Stimulated activated CD8-positive, alpha-beta memory T cell treated with anti-CD3 and anti-CD28 coated beads, Interleukin-7, amount 100 ng/mL, for 48 hours (primary cell): Measurements from ENCODE around the gene LHX6.

Source experiments
- DNase-seq, 2 donors: peaks; one replicate each; pipeline ENCODE4 v3.0.0-alpha.2; 2020; ENCODE audit warnings: low read depth in 1 of 2; ENCODE audit errors: extremely low read depth in 1 of 2

Gene LHX6

DNA sequence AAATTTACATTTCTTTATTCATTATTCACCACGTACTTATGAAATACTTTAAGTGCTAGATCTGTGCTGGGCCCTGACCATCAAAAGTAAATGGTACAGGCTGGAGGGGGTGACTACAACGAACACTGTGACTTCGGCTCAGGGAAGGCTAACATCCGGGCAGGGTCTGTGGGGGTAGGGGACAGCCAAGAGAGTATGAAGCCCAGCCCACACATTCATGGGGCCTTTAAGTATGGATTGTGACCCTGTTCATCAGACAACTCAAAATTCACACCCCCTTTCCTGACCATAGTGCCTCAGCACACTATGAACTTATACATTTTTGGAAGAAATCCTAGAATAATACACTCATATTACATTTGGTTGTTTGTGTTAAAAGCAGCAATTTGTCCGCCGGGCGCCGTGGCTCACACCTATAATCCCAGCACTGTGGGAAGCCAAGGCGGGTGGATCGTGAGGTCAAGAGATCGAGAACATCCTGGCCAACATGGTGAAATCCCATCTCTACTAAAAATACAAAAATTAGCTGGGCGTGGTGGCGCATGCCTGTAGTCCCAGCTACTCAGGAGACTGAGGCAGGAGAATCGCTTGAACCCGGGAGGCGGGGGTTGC lies 35.7 kb downstream of the LHX6 start:
- DNase-seq = no peak

DNA sequence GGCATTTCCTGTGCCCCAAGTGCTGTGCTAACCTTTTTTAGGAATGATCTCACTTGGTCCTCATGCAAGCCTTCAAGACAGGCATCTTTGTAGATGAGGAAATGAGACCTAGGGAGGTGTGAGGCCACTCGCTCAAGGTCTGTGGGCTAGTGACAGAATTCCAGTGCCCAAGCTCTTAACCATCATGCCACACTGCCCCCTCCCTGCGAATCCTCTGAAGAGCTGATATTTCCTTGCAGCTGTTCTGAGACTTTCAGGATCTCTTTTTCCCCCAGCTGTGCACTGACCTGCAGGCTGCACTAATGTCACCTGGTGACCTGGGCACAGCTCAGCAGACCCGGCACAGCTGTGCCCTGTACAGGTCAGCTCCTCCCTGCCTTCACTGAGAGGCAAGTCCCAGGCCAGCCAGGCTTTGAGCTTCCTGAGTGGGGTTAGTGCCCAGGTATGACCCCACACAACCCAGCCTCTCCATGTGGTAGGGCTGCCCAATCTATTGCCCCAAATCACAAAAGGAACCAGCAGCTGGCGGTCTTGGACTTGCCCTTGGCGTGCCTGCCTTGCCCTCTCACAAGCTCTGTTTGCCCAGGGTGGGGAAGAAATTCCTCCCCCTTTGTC lies 36.4 kb downstream of the LHX6 start:
- no peak for DNase-seq

DNA sequence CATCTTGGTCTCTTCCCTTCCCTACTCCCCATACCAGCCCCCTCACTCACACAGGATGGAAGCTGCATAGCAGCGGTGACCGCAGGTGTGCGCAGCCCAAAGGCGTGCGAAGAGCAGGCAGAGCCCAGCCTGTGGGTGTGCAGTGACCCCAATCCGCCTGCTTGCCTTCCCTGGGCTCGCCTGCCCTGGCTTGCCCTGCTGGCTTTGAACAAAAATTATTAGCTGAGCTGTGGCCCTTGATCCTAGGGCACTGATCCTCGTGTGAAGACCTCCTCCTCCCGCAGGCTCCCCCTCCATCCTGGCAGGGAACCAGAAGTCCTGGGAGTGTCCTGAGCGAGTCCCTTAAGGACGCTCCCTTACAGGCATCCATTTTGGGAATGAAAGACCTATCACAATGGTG lies 37.2 kb downstream of the LHX6 start:
- no peak for DNase-seq

DNA sequence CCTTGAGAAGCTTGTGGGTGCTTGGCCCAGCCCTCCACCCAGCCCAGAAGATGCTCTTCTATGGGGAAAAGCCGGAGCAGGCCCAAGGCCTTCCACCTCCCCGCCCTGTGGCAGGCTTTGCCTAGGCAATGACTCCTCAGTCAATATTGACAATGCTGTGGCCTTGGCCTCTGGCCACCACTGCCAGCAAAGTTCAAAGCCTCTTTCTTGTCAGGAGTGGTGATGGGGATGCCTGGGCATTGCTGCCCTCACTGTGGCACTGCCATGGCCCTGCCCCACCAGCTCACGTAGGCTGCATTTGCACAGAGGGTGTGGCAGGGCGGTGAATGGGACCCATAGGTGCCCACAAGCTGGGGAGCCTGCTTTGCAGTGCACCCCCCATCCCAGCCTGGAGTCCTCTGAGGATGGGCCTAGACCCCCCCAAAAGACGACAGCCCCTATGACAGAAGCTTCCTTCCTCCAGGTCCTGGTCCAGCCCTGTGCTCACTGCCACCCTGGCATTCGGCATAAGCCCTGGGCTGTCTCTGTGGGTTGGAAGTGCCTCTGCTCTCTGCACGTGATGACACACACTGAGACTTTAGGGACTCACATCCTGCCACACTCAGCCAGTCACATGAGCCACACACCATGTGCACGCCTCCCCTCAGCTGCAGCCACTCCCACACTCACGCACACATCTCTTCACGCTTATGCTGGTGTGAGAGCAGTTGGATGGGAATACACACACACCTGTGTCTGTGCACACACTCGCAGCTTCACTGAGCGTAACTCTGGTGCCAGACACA lies 38.0 kb downstream of the LHX6 start:
- peak in 1 of 2 donors; percentile 2 for DNase-seq

DNA sequence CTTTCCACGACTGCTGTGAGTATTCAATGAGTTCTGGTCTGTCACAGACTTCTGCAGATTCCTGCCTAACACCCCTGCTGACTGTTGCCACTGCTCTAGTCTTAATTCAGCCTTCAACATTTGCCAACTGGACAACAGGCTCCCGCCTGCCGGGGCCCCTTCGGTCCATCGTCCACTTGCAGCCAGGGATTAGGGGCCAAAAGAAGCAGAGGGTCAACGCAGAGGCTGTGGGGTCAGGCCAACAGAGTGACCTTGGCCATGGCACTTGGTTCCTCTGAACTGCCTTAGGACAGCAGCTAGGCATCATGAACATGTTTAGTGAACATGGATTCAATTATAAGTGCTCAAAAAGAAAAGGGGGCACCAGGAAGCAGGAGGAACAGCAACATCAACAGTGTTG lies 40.4 kb downstream of the LHX6 start:
- no peak for DNase-seq

DNA sequence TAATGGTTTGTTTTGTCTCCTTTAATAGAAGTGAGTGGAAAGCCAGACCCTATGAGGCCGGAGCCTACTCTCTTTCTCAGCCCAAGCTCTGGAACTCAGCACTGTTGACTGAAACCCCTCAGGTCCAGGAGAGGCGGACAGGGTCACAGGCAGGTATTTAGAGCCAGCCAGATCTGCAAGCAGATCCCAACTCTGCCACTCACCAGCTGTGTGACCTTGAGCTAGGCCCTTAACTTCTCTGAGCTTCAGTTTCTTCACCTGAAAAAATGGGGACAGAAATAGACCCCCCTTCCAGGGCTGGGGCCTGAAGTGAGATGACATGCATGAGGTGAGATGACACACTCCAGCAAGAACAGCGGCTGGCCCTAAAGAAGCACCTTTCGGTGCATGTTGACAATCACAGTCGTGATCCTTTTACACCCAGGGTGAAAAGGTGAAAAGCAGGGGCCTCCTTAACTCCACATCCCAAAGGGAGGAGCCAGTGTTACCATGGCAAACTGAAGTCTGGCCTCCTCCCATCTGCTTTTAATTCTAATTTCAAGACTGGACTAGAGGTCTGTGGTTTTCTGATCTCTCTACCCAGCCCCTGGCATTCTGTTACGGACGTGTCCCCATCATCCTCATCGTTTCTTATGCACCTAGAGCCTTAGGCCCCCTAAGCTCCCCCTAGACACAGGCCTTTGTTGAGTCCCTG lies 41.8 kb downstream of the LHX6 start:
- no peak for DNase-seq

DNA sequence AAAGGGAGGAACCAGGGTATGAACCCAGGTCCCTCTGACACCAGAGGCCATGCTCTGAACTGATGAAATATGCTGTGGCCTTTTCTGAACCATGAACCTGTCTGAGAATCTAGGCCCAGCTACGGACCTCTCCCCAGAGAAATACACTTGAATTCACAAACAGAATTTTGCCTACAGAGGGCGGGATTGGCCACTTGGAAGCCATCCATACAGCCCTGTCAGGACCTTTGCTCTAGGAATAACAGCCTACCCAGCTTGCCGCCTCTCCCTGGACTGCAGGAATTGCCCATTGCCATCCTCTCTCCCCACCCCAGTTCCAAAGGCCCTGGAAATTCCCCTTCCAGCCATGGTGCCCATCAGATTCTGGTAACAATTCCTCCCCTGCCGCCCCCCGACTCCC lies 42.5 kb downstream of the LHX6 start:
- no peak for DNase-seq

DNA sequence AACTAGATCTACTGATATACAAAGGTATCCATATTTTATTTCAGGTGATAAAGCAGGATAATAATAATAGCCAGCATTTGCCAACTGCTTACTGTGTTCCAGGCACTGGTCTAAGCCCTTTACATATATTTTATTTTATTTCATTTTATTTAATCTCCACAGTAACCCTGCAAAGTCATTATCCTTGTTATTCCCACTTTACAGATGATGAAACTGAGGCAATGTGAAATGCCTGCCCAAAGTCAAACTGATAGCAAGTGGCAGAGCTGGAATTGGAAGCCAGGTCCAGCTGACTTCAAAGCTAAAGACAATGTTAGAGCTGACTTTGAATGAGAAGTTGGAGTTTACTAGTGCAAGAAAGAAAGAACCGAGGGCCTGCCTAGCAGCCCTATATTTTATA lies 44.2 kb downstream of the LHX6 start:
- no peak for DNase-seq

DNA sequence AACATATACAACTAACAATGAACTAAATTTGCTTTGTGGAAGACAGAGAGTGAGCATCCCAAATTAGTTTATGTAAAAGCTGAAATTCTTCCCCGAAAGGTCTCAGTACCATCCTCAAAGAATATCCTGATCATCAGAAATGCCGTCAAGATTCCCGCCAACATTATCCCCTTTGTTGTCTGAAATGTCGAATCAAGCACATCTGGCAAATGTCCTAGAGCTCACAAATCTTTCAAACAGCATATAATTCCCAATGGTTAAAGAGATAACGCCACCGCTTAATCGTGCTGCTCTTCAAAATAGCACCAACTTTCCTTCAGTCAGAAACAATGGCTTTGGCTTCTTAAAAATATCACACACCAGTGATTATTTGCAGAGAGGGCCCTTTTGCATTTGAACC lies 45.3 kb downstream of the LHX6 start:
- no peak for DNase-seq

DNA sequence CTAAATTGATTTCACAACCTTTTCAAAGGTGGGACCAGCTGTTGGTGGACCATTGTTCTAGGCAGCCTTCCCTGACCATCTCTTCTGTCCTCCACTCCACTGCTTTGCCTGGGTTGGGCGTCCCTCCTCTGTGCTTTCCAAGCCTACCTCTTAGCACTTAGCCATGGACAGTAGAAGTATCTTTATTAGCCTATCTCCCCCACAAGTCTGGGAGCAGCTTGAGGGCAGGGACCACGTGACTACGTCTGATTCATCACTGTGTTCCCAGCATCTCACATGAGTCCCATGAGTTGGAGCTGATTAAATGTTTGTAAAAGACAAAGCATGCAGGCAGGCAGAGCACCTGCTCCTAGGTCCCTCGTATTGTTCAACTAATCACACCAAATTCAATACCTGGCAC lies 48.1 kb downstream of the LHX6 start:
- no peak for DNase-seq

DNA sequence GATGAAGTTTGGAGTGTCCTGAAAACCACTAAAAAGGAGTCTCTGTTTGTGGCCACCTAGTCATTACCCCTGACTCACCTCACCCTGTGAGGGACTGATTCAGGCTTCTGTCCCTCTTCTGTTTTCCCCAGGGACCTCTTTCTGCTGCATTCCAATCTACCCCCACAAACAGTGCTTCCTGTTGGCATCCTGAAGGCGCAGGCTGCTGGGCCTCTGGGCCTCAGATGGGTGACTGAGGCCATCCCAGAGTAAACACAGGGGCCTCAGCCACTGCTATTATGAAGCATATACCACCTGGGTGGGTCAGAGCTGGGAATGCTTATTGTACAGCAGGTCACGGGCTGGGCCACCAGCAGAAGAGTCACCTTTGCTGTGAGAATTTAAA lies 49.1 kb downstream of the LHX6 start:
- DNase-seq = no peak

DNA sequence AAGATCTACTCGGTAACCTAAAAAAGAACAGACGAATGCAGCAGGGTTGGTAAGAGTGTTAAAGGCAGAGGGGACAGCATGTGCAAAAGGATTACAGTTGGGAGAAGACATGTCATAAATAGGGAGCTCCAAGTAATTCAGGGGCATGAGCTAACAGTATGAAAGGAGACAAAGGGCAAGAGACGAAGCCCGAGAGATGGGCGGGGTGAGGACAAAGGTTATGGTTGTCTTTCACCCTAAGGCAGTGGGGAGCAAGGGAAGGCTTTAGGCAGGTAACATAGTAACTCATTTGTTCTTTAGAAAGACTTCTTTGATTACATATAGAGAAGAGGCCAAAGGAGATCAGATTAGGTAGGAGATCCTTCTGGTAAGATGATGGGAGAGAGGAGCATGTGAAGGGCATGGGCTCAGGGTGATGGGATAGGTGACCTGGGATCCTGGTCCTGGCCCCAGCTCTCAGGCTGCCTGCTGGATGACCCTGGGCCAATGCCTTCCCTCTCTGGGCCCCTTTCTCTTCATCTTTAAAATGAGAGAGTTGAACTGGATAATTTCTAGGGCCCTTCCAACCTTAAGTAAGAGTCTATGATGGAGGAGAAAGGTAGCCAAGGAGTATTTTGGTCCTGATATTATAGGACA lies 49.6 kb downstream of the LHX6 start:
- no peak for DNase-seq

DNA sequence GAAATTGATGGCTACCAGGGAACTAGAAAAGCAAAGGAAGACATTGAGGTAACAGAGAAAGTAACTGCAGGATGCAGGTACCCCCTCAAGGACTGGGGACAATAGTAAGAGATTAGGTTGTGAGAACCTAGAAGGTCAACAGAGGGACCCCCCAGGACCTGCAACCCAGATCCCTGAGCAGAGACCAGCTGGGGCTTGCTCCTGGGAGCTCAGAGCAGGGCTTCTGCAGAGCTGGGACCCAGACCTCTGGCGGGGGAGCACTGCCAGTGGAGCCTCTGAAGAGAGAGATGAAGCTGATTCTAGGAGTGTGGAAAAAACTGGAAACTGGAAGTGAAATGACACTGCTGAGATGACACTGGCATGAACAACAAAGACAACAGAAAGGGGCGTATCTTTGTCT lies 51.8 kb downstream of the LHX6 start:
- no peak for DNase-seq

DNA sequence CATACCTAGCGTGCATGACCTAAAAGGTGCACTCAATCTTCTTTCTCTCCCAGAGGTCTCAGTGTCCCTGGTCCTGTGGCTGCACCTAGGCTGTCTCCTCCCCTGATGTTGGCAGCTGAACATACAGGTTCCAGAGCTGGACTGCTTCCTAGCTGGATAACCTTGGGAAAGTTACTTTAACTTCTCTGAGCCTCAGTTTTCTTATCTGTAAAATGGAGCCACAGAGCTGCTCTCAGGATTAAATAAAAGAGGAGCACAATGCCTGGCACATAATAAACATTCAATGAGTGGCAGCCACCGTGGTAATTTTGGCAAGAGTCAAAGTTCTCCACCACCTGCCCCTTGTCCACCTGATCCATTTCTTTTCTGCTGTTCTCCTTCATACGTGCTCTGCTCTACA lies 55.1 kb downstream of the LHX6 start:
- no peak for DNase-seq

DNA sequence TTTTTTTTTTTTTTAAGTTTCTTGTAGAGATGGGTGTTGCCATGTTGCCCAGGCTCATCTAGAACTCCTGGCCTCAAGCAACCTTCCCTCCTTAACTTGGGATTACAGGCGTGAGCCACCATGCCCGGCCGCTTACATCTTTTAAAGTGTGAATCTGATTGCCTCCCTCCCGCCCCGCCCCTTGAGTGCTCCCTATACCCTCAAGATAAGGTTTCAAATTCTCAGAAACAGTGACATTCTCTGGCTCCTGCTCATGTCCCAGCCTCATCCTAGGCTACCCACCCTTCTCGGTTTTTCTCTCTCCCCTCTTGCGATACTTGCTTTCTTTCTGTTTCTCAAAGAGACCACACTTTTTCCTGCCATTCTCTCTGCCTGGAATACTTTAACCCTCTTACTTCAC lies 56.6 kb downstream of the LHX6 start:
- no peak for DNase-seq

DNA sequence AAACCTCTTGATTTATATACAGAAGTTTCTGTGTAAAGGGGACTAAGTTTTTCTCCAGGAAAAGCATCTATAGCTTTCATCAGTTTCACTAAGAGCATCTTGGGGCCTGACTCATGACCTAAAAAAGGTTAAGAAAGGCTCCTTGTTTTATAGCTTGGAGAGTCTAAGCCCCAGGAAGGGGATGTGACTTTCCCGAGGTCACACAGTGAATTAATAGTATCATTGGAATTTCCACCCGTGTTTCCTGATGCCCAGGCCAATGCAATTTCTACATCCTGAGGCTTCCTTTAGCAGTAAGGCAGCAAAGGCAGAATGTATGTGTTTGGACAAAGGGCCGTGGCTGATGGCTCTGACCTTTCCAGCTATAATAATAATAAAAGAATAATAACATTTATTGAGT lies 60.4 kb downstream of the LHX6 start:
- DNase-seq = no peak

DNA sequence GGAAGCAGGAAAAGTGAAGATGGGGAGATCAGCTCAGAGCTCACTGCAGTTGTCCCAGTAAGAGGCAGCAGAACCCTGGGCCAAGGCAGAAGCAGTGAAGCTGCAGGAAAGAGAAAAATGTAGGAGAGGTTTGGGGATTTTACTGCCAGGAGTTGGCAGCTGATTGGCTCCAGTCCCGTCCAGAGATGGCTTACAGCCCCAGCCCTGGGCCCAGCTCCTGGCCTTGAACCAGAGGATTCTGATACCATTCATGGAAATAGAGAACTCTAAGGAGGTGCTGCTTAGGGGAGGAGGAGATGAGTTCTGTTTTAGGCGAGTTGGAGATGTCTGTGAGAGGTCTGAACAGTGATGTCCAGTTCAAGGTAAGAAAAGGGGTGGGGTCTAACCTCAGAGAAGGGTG lies 64.5 kb downstream of the LHX6 start:
- DNase-seq = no peak

DNA sequence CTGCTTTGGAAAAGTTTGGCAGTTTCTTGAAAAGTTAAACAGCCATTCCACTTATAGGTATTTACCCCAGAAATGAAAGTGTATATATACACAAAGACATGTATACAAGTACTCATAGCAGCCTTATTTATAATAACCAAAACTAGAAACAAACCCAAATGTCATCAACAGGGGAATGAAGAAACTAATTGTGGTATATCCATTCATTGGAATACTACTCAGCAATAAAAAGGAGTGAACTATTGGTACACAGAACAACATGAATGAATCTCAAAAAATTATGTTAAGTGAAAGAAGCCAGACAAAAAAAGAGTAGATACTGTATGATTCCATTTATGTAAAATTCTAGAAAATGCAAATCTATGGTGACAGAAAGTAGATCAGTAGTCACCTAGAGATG lies 66.3 kb downstream of the LHX6 start:
- no peak for DNase-seq

DNA sequence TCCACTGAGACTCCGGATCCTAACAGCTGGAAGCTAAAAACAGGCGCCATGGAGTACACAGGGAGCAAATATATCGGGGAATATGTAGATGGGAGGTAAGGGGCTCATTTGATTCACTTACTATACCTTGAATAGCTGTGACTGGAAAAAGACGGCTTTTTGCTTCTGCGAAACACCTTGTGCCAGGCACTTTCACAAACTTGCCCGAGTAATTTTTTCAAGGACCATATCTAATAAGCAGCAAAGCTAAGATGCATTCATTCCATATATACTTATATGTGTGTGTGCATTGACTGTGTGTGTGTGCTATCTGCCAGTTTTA lies 68.9 kb downstream of the LHX6 start:
- DNase-seq = no peak

DNA sequence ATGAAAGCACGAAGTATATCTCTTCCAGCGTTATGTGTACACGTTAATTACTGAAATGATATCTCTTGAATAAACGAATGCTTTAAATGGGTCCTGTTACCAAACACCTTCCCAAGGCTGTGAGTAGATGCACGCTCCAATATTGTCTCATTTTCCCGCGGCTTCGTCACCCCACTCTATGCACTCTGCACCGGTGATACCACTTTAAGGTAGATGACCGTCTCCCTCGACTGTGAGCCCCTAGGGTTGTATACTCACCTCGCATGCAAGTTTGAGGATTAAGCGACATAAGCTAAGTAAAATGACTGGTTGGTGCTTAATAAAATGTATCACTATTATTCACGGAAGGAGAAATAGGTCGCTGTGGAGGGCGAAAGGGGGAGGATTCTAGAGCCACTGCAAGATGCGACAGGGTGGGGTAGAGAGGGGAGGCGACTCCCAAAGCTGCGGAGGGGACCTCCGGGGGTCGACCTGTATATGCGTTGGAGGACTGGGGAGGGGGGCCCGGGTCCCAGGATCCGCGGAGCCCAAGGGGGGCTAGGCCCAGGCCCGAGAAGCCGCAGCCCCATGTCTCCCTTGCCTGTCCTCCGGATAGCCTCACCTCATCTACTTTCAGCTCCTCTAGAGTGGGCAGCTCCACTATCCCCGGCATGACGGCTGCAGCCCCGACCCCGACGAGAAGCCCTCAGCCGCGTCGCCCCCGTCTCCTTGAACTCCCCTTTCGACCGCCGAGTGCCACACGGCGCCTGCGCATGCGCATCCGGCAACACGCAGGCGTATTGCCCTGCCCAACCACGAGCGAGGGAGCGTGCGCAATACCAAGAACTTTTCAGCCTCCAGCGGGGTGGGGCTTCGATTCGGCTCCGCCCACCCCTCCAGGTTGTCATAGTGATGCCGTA lies 69.5 kb downstream of the LHX6 start, which contains the start of the genes MORN5 and NDUFA8:
TSS of gene MORN5 (plus strand) at position 883 of the 899 bp plus-strand sequence. CDS start 65 bp downstream, outside the sequence.
TSS of gene NDUFA8 (minus strand) at position 754 of the 899 bp plus-strand sequence. CDS start at position 652, 102 bp downstream.
- DNase-seq = peak; percentile 89 to 90
